HG03571 (cell line): ENCODE measurements around the gene GOLGA8F.
"Not testable (repeated sequence)": the region's sequence is repeated elsewhere in the genome, so short reads cannot be mapped to it uniquely, and the experiment has no call there.

Experiments
- ATAC-seq: cut with Tn5 transposase; IDR thresholded peaks from one replicate; pipeline ENCODE4 v1.9.1; 2021; ENCODE audit not compliant: unreplicated experiment

Gene GOLGA8F

GRCh38 chr15:28378364-28378763, at the start of gene GOLGA8F:
GOLGA8F (plus strand) TSS chr15:28378664; CDS start chr15:28378762, 98 bp downstream.
- ATAC-seq, result not testable (repeated sequence)

- not testable (repeated sequence) for ATAC-seq
Observed at GRCh38 chr15:28357984-28358383, 20.5 kb upstream of the GOLGA8F start, which contains the start of gene GOLGA6L24. GOLGA6L24 (minus strand) TSS chr15:28358084; CDS start chr15:28358023, 61 bp downstream.

DNA sequence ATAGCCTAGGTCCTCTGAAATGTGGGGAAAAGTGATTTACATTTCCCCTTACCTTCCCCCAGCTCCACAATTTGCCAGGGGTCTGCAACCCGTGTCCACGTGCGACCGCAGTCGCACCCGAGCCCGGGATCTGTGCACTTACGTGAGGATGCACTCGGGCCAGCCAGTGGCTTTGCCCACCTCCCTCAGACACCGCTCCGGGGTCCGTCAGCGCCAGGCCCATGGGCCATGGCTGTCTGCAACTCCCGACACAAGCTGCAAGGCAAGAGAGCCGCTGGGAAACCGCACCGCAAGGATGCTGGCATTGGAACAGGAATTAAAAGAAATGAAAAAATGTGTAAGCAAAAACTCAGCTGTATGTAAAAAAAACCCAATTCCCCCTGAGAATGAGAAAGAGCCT, 13.0 kb upstream of the GOLGA8F start:
- not testable (repeated sequence) for ATAC-seq

DNA sequence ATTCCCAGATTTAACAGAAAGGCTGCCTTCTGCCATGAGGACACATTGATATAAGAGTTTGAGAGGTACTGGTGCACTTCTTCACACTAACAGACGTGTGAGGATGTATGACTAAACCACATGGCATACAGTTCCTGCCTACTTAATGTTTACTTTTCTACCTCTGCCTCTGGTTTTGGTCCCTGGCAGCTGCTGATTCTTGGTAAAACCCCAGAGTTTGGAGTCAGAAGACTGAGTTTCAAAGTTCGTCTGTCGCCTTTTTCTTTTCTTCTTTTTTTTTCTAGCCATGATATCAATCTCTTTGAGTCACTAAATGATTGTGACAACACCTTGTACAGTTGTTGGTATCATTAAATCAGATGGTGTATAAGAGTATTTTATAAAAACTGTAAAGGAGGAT, 1.6 kb downstream of the GOLGA8F start:
- not testable (repeated sequence) for ATAC-seq

DNA sequence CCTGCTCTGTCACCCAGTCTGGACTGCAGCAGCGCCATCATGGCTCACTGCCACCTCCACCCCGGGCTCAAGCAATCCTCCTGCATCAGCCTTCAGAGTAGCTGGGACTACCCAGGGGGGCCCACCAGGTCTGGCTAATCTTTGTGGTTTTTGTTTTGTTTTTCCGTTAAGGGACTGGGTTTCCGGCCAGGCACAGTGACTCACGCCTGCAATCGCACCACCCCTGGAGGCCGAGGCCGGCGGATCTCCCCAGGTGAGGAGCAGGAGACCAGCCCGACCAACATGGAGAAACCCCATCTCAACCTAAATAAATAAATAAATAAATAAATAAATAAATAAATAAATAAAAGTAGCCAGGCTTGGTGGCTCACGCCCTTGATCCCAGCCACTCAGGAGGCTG, 17.6 kb downstream of the GOLGA8F start:
- ATAC-seq, result not testable (repeated sequence)

DNA sequence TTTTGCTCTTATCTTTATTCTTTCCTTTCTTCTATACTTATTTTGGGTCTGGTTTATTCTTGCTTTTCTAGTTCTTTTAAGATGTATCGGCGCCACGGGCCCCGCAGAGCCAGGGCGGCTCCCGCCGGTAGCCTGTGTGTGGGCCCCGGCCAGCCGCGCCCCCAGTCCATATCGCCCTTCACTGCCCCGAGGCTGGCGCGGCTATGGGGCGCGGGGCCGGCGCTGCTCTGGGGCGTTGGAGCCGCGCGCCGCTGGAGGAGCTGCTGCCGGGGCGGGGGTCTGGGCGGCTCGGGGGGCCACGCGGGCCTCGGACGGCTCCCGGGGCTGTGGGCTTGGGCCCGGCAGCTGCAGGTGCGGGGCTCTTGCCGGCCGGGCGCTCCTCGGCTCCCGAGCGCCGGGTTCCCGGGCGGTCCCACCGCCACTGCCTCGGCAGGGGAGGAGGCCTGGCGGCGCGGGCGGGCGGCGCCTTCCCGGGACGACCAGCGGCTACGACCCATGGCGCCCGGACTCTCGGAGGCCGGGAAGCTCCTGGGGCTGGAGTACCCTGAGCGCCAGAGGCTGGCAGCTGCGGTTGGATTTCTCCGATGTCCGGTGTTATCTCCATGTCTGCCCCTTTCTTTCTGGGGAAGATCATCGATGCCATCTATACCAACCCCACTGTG, 24.4 kb downstream of the GOLGA8F start:
- ATAC-seq, result not testable (repeated sequence)

DNA sequence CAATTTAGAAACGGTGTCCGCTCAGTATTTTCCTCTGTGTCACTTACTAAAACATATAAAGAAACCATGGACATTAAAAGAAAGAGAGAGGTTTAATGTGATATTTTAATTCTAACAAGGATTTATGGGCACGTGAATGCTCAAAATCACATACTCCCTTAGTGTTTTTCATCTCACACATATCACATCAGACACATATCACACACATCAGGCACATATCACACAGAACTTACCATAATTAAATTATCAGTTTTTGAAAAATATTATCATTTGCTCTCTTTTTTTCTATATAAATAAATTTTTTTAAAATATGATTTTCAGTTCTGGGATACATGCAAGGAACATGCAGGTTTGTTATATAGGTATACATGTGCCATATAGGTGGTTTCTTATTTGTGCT, 42.0 kb downstream of the GOLGA8F start:
- ATAC-seq, result not testable (repeated sequence)

- not testable (repeated sequence) for ATAC-seq
Observed at GRCh38 chr15:28435594-28435993, 57.1 kb downstream of the GOLGA8F start.
